ENCODE results near the gene DIAPH3.

The DIAPH3 gene

DNA sequence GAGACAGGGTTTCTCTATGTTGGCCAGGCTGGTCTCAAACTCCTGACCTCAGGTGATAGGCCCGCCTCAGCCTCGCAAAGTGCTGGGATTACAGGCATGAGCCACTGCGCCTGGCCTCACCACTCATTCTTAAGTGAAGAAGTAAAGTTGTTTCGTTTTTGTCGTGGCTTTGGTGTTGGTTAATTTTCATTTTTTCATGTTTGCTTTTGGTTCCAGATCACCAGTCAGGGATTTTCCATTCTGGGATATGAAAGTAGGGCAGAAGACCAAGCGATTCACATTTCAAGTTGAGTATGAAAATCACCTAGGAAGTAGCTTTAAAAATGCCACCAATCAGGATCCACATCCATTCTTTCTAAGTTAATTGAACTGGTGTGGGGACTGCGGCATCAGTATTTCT lies 289.9 kb downstream of the DIAPH3 start:
- Histone ChIP-seq H3K9me3 (ENCODE audit: control insufficient read depth, insufficient read depth, low read depth, low read length) (no peaks in the 10 kb centered on the region), H3K4me1 (ENCODE audit: control insufficient read depth, insufficient read depth, low read length) (no peaks in the 10 kb centered on the region), H3K4me3 (ENCODE audit: low read depth, low read length) (no peak overlapping the region), H3K36me3 (ENCODE audit: control insufficient read depth in 2 of 2, insufficient read depth in 1 of 2, low read length in 2 of 2) (peaks cover 0 to 3% of the 10 kb centered on the region in 2 experiments; a peak in 1 of 3 replicates), H3K27ac (ENCODE audit: extremely low read depth, low read depth, low read length) (no peak overlapping the region)
- ChIA-PET CTCF (no interaction called here), POLR2A (no interaction called here)
- TF ChIP-seq ZNF561 (tag by site-specific recombination; IDR thresholded peaks at IDR 0.05; ENCODE audit: borderline replicate concordance) (no peak), ZNF530 (tag by site-specific recombination; IDR thresholded peaks at IDR 0.05; ENCODE audit: low read depth) (no peak), ZNF830 (tag by site-specific recombination; IDR thresholded peaks at IDR 0.05; ENCODE audit: low read depth) (no peak)

- ChIA-PET CTCF (no interaction called here), POLR2A (no interaction called here)
- Histone ChIP-seq H3K27ac (ENCODE audit: extremely low read depth, low read depth, low read length) (no peak overlapping the region), H3K9me3 (ENCODE audit: control insufficient read depth, insufficient read depth, low read depth, low read length) (no peaks in the 10 kb centered on the region), H3K4me1 (ENCODE audit: control insufficient read depth, insufficient read depth, low read length) (no peaks in the 10 kb centered on the region), H3K4me3 (ENCODE audit: low read depth, low read length) (no peak overlapping the region), H3K36me3 (ENCODE audit: control insufficient read depth in 2 of 2, insufficient read depth in 1 of 2, low read length in 2 of 2) (peaks cover 0 to 2% of the 10 kb centered on the region in 2 experiments; a peak in 1 of 3 replicates)
- TF ChIP-seq ZNF600 (tag by site-specific recombination; IDR thresholded peaks at IDR 0.05) = no peak
- no peak for TF ChIP-seq ZNF391 (tag by site-specific recombination; IDR thresholded peaks at IDR 0.05; ENCODE audit: borderline replicate concordance, low read depth)
- TF ChIP-seq ZNF529 (tag by site-specific recombination; IDR thresholded peaks at IDR 0.05; ENCODE audit: insufficient replicate concordance) = no peak
- TF ChIP-seq ZNF571 (tag by site-specific recombination; IDR thresholded peaks at IDR 0.05) = no peak
- no peak for TF ChIP-seq ZNF157 (tag by site-specific recombination; IDR thresholded peaks at IDR 0.05)
- no peak for TF ChIP-seq ZBTB11 (tag by site-specific recombination; conservative IDR thresholded peaks at IDR 0.05; ENCODE audit: low read depth)
- TF ChIP-seq ZNF768 (tag by site-specific recombination; IDR thresholded peaks at IDR 0.05) = no peak
- no peak for TF ChIP-seq KLF8 (tag by site-specific recombination; IDR thresholded peaks at IDR 0.05)
- TF ChIP-seq ZNF677 (tag by site-specific recombination; IDR thresholded peaks at IDR 0.05) = no peak
- TF ChIP-seq ZNF362 (tag by site-specific recombination; IDR thresholded peaks at IDR 0.05) = no peak
- TF ChIP-seq ZNF596 (tag by site-specific recombination; IDR thresholded peaks at IDR 0.05) = no peak
- no peak for TF ChIP-seq ZBTB6 (tag by site-specific recombination; IDR thresholded peaks at IDR 0.05)
- no peak for TF ChIP-seq ZNF513 (tag by site-specific recombination; IDR thresholded peaks at IDR 0.05)
- no peak for TF ChIP-seq ZNF488 (tag by site-specific recombination; IDR thresholded peaks at IDR 0.05)
- TF ChIP-seq ZNF707 (tag by site-specific recombination; IDR thresholded peaks at IDR 0.05) = no peak
- TF ChIP-seq, protein P1, sequence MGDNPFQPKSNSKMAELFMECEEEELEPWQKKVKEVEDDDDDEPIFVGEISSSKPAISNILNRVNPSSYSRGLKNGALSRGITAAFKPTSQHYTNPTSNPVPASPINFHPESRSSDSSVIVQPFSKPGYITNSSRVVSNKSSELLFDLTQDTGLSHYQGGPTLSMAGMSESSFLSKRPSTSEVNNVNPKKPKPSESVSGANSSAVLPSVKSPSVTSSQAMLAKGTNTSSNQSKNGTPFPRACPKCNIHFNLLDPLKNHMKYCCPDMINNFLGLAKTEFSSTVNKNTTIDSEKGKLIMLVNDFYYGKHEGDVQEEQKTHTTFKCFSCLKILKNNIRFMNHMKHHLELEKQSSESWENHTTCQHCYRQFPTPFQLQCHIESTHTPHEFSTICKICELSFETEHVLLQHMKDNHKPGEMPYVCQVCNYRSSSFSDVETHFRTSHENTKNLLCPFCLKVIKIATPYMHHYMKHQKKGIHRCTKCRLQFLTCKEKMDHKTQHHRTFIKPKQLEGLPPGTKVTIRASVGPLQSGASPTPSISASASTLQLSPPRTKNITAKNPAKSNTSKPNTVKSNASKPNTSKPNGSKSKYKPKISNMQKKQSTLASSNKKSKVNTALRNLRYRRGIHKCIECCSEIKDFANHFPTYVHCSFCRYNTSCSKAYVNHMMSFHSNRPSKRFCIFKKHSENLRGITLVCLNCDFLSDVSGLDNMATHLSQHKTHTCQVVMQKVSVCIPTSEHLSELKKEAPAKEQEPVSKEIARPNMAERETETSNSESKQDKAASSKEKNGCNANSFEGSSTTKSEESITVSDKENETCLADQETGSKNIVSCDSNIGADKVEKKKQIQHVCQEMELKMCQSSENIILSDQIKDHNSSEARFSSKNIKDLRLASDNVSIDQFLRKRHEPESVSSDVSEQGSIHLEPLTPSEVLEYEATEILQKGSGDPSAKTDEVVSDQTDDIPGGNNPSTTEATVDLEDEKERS (tag by site-specific recombination; IDR thresholded peaks at IDR 0.05) = no peak
- no peak for TF ChIP-seq ZNF121 (tag by site-specific recombination; IDR thresholded peaks at IDR 0.05)
These were observed 290.4 kb downstream of the DIAPH3 start for GRCh38 chr13:59873309-59873708.
